Parathyroid adenoma (tissue), 2 donors: ENCODE results near the gene TSPAN16.

ENCODE experiments used
- H2AFZ ChIP-seq: fragments of 300-600 bp; sonication (generic); one replicate; pipeline ENCODE4 v1.7.0; 2017; ENCODE audit warnings: antibody characterized with exemption, mild to moderate bottlenecking
- H3K27ac ChIP-seq: fragments of 300-600 bp; sonication (generic); one replicate; pipeline ENCODE4 v1.7.0; 2017
- H3K27me3 ChIP-seq: fragments of 300-600 bp; sonication (generic); one replicate; pipeline ENCODE4 v1.7.0; 2017; ENCODE audit warnings: low read length; ENCODE audit not compliant: control insufficient read depth, insufficient read depth
- H3K36me3 ChIP-seq: fragments of 300-600 bp; sonication (generic); one replicate; pipeline ENCODE4 v1.7.0; 2017; ENCODE audit warnings: low read length; ENCODE audit not compliant: control insufficient read depth, insufficient read depth
- H3K4me1 ChIP-seq: fragments of 300-600 bp; sonication (generic); one replicate; pipeline ENCODE4 v1.7.0; 2017; ENCODE audit warnings: control low read depth
- H3K4me2 ChIP-seq: fragments of 300-600 bp; sonication (generic); one replicate; pipeline ENCODE4 v1.7.0; 2017; ENCODE audit warnings: low read length
- H3K4me3 ChIP-seq: fragments of 300-600 bp; sonication (generic); one replicate; pipeline ENCODE4 v1.7.0; 2017; ENCODE audit warnings: low read depth, low read length
- H3K79me2 ChIP-seq: fragments of 300-600 bp; sonication (generic); one replicate; pipeline ENCODE4 v1.7.0; 2017; ENCODE audit warnings: control low read depth
- H3K9ac ChIP-seq: fragments of 300-600 bp; sonication (generic); one replicate; pipeline ENCODE4 v1.7.0; 2017; ENCODE audit warnings: mild to moderate bottlenecking
- H3K9me3 ChIP-seq: fragments of 300-600 bp; sonication (generic); one replicate; pipeline ENCODE4 v1.7.0; 2017; ENCODE audit warnings: low read length; ENCODE audit not compliant: control insufficient read depth
- CTCF ChIP-seq: fragments of 300-600 bp; sonication (generic); IDR thresholded peaks from one replicate; pipeline ENCODE4 v1.7.0; 2017; ENCODE audit warnings: antibody characterized with exemption, mild to moderate bottlenecking
- donor health status: primary hyperparathyroidism.

Gene TSPAN16

GRCh38 chr19:11335449-11336146, 39.6 kb downstream of the TSPAN16 start:
- H3K9me3 ChIP-seq, result no peaks in the 10 kb centered on the region
- peaks cover 4% of the 10 kb centered on the region for H3K79me2 ChIP-seq
- no peak overlapping the region for H3K4me3 ChIP-seq
- H3K27me3 ChIP-seq, result no peaks in the 10 kb centered on the region
- H2AFZ ChIP-seq, result no peak overlapping the region
- H3K36me3 ChIP-seq, result no peaks in the 10 kb centered on the region
- no peak for TF ChIP-seq CTCF
- no peak overlapping the region for H3K4me2 ChIP-seq
- peaks cover 9% of the 10 kb centered on the region for H3K4me1 ChIP-seq
- no peak overlapping the region for H3K9ac ChIP-seq
- no peak overlapping the region for H3K27ac ChIP-seq

GRCh38 chr19:11337080-11337479, 41.1 kb downstream of the TSPAN16 start:
- TF ChIP-seq CTCF, result no peak
- Histone ChIP-seq H3K27ac (no peak overlapping the region), H3K9me3 (no peaks in the 10 kb centered on the region), H2AFZ (no peak overlapping the region), H3K4me1 (peaks cover 9% of the 10 kb centered on the region), H3K4me2 (no peak overlapping the region), H3K36me3 (no peaks in the 10 kb centered on the region), H3K27me3 (no peaks in the 10 kb centered on the region), H3K9ac (no peak overlapping the region), H3K4me3 (no peak overlapping the region), H3K79me2 (peaks cover 4% of the 10 kb centered on the region)

GRCh38 chr19:11338121-11338520, 42.2 kb downstream of the TSPAN16 start:
- Histone ChIP-seq H3K79me2 (peaks cover 4% of the 10 kb centered on the region), H3K27me3 (no peaks in the 10 kb centered on the region), H3K4me1 (peaks cover 9% of the 10 kb centered on the region), H2AFZ (no peak overlapping the region), H3K4me3 (no peak overlapping the region), H3K9ac (no peak overlapping the region), H3K36me3 (no peaks in the 10 kb centered on the region), H3K9me3 (no peaks in the 10 kb centered on the region), H3K4me2 (no peak overlapping the region), H3K27ac (no peak overlapping the region)
- no peak for TF ChIP-seq CTCF

GRCh38 chr19:11338569-11339253, 42.8 kb downstream of the TSPAN16 start:
- peaks cover 4% of the 10 kb centered on the region for H3K79me2 ChIP-seq
- H3K4me1 ChIP-seq, result peaks cover 9% of the 10 kb centered on the region
- H3K27ac ChIP-seq, result peak overlapping the region; percentile 74

More at GRCh38 chr19:11338569-11339253, 42.8 kb downstream of the TSPAN16 start:
- no peaks in the 10 kb centered on the region for H3K9me3 ChIP-seq
- H3K36me3 ChIP-seq, result no peaks in the 10 kb centered on the region
- H2AFZ ChIP-seq, result peak overlapping the region; percentile 94
- no peaks in the 10 kb centered on the region for H3K27me3 ChIP-seq
- peak overlapping the region; percentile 94 for H3K4me2 ChIP-seq
- H3K4me3 ChIP-seq, result peak overlapping the region; percentile 66
- no peak overlapping the region for H3K9ac ChIP-seq
- no peak for TF ChIP-seq CTCF
